LoVo (cell line): Measurements from ENCODE around the gene PCDHGA6.
"Not testable (repeated sequence)": the region's sequence is repeated elsewhere in the genome, so short reads cannot be mapped to it uniquely, and the experiment has no call there.

Source experiments
- DNase-seq: peaks from one replicate; pipeline ENCODE4 v3.0.0-alpha.2; 2016; ENCODE audit warnings: low spot score

The PCDHGA6 gene

DNA sequence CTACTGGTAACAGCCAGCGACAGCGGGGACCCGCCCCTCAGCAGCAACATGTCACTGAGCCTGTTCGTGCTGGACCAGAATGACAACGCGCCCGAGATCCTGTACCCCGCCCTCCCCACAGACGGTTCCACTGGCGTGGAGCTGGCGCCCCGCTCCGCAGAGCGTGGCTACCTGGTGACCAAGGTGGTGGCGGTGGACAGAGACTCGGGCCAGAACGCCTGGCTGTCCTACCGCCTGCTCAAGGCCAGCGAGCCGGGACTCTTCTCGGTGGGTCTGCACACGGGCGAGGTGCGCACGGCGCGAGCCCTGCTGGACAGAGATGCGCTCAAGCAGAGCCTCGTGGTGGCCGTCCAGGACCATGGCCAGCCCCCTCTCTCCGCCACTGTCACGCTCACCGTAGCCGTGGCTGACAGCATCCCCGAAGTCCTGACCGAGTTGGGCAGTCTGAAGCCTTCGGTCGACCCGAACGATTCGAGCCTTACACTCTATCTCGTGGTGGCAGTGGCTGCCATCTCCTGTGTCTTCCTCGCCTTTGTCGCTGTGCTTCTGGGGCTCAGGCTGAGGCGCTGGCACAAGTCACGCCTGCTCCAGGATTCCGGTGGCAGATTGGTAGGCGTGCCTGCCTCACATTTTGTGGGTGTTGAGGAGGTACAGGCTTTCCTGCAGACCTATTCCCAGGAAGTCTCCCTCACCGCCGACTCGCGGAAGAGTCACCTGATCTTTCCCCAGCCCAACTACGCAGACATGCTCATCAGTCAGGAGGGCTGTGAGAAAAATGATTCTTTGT is 20.9 kb downstream of the PCDHGA6 start:
- not testable (repeated sequence) for DNase-seq

DNA sequence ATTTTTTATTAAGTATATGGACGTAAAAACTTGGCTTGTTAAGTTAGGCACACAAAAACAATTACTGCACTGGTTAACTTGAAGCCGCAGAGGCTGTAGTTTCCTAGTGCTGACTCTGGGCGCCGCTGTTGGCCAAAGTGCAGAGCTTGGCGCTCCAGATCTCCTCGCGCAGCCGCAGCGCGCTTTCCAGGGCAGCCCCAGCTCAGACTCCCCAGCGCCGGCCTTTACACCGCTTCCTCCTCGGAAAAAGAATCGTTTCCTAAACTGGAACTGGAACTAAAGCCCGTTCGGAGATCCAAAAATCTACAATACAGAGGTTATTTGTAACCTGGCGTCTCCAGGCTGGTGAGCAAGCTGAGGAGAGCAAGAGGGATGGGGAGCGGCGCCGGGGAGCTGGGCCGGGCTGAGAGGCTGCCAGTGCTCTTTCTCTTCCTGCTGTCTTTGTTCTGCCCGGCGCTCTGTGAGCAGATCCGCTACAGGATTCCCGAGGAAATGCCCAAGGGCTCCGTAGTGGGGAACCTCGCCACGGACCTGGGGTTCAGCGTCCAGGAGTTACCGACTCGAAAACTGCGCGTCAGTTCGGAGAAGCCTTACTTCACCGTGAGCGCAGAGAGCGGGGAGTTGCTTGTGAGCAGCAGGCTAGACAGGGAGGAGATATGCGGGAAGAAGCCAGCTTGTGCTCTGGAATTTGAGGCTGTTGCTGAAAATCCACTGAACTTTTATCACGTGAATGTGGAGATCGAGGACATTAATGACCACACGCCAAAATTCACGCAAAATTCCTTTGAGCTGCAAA is 24.3 kb downstream of the PCDHGA6 start, which contains the start of gene PCDHGB5:
TSS of gene PCDHGB5 (plus strand) at position 192 of the 796 bp plus-strand sequence. CDS start at position 373, 181 bp downstream.
- DNase-seq: not testable (repeated sequence)

- DNase-seq: no peak
Observed at GRCh38 chr5:141398608-141399007, 24.9 kb downstream of the PCDHGA6 start.

GRCh38 chr5:141399555-141400258 is 26.0 kb downstream of the PCDHGA6 start:
- no peak for DNase-seq

- DNase-seq: peak; percentile 29
Observed at GRCh38 chr5:141402553-141403243, 29.0 kb downstream of the PCDHGA6 start, which contains the start of gene PCDHGA9. PCDHGA9 (plus strand) TSS chr5:141402778; CDS start chr5:141402953, 175 bp downstream.

GRCh38 chr5:141403387-141403786 is 29.7 kb downstream of the PCDHGA6 start:
- DNase-seq: no peak

- peak; percentile 25 for DNase-seq
Observed at GRCh38 chr5:141407790-141408505, 34.3 kb downstream of the PCDHGA6 start, which contains the start of gene PCDHGB6. PCDHGB6 (plus strand) TSS chr5:141408021; CDS start chr5:141408203, 182 bp downstream.

DNA sequence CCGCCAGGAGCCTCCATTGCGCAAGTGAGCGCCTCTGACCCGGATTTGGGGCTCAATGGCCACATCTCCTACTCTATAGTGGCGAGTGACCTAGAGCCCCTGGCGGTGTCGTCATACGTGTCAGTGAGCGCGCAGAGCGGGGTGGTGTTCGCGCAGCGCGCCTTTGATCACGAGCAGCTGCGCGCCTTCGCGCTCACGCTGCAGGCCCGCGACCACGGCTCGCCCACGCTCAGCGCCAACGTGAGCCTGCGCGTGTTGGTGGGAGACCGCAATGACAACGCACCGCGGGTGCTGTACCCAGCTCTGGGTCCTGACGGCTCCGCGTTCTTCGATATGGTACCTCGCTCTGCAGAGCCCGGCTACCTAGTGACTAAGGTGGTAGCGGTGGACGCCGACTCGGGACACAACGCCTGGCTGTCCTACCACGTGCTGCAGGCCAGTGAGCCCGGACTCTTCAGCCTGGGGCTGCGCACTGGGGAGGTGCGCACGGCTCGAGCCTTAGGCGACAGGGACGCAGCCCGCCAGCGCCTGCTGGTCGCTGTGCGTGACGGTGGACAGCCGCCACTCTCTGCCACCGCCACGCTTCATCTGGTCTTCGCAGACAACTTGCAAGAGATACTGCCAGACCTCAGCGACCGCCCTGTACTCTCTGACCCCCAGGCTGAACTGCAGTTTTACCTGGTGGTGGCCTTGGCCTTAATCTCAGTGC is 36.1 kb downstream of the PCDHGA6 start:
- no peak for DNase-seq

DNA sequence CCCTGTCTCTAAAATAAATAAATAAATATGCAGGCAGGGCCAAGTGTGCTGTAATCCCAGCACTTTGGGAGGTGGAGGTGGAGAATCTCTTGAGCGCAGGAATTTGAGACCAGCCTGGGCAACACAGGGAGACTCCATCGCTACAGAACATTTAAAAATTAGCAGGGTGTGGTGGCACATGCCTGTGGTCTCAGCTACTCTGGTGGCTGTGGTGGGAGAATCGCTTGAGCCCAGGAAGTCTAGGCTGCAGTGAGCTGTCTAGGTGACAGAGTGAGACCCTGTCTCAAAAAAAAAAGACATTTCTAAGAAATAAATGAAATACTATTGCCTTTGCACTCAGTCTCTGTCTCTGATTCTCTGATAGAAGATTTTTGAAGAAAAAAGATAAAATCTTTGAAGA is 37.9 kb downstream of the PCDHGA6 start:
- no peak for DNase-seq

DNA sequence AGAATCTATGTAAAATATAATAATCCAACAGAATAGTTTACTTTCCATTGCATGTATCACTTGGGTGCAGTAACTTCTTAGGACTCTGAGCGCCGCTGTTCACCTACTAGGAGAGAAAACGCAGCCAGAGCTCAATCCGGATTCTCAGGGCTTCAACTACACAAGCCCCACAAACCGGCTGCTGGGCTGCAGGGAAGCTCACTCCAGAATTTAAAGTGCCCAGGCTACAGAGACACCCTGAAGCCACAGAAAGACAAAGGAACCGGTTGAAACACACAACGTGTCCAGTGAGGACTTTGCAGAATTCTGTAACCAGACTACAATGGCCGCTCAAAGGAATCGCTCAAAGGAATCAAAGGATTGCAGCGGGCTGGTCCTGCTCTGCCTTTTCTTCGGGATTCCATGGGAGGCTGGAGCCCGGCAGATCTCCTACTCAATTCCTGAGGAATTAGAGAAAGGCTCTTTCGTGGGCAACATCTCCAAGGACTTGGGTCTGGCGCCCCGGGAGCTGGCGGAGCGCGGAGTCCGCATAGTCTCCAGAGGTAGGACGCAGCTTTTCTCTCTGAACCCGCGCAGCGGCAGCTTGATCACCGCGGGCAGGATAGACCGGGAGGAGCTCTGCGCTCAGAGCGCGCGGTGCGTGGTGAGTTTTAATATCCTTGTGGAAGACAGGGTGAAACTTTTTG is 39.3 kb downstream of the PCDHGA6 start, which contains the start of gene PCDHGA10:
TSS of gene PCDHGA10 (plus strand) at position 134 of the 686 bp plus-strand sequence. CDS start at position 323, 189 bp downstream.
- DNase-seq: peak; percentile 71

DNA sequence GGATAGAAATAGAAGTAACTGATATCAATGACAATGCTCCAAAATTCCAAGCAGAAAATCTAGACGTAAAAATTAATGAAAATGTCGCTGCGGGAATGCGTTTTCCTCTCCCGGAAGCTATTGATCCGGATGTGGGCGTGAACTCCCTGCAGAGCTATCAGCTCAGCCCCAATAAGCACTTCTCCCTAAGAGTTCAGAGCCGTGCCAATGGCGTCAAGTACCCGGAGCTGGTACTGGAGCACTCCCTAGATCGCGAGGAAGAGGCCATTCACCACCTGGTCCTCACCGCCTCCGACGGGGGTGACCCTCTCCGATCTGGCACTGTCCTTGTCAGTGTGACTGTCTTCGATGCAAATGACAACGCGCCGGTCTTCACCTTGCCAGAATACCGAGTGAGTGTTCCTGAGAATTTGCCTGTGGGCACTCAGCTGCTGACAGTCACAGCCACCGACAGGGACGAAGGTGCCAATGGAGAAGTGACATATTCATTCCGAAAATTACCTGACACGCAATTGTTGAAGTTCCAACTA is 39.9 kb downstream of the PCDHGA6 start:
- no peak for DNase-seq

- DNase-seq: not testable (repeated sequence)
Observed at GRCh38 chr5:141414548-141415274, 41.0 kb downstream of the PCDHGA6 start.

GRCh38 chr5:141415275-141415618 is 41.6 kb downstream of the PCDHGA6 start:
- not testable (repeated sequence) for DNase-seq

- DNase-seq: peak; percentile 48
Observed at GRCh38 chr5:141417494-141418172, 43.9 kb downstream of the PCDHGA6 start, which contains the start of gene PCDHGB7. PCDHGB7 (plus strand) TSS chr5:141417677; CDS start chr5:141417860, 183 bp downstream.

GRCh38 chr5:141419074-141419880 is 45.6 kb downstream of the PCDHGA6 start:
- DNase-seq: no peak

DNA sequence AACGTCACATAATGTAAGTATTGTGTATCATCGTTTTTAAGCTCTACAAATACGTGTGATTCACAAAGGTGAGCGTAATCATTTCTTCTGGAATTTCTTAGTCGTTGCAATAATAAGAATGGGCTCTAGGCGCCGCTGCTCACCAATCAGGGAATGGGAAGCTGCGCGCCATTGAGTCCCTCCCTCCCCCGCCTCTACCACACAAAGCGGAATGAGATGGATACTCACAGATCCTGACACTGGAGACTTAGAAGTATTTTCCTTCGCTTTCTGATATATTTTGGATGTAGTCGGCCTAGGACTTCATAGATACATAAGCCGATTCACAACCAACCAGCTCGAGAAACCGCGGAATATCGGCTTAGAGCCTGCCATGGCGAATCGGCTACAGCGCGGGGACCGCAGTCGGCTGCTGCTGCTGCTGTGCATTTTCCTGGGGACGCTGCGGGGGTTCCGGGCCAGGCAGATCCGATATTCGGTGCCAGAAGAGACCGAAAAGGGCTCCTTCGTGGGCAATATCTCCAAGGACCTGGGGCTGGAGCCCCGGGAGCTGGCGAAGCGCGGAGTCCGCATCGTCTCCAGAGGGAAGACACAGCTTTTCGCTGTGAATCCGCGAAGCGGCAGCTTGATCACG is 47.3 kb downstream of the PCDHGA6 start, which contains the start of gene PCDHGA11:
TSS of gene PCDHGA11 (plus strand) at position 197 of the 634 bp plus-strand sequence. CDS start at position 374, 177 bp downstream.
- no peak for DNase-seq
